Panc1 (cell line): ENCODE results near the gene GPR82. TPM values are rescaled to one million over a fixed set of nuclear protein-coding genes. Genes with fewer than 3 reads are reported as not detected.

ENCODE experiments used
- ATAC-seq: fragments of 200-7000 bp; cut with Tn5 transposase; 2 replicates; pipeline ENCODE4 v1.9.1; 2020; ENCODE audit warnings: mild to moderate bottlenecking, moderate library complexity
- BruUV-seq: library from RNA; stranded (reverse); fragments of 400-500 nt; replicated peaks from 2 replicates; lab custom pipeline; 2021; lab: Mats Ljungman, UMichigan
- CTCF ChIA-PET: fragments of 300-600 bp; sonication (Branson Sonifier 250); formaldehyde crosslinking; loops from one replicate; lab custom pipeline; 2022; ENCODE audit warnings: antibody characterized with exemption; lab: Charles Lee
- POLR2A ChIA-PET: fragments of 300-600 bp; sonication (Branson Sonifier 250); formaldehyde crosslinking; loops from one replicate; lab custom pipeline; 2022; ENCODE audit warnings: antibody characterized with exemption; lab: Charles Lee
- DNase-seq: peaks from one replicate; pipeline ENCODE4 v3.0.0-alpha.2; 2010; ENCODE audit warnings: low read depth, low spot score
- H3K27ac ChIP-seq: 2 replicates; pipeline ENCODE4 v1.5.1; 2011; ENCODE audit warnings: mild to moderate bottlenecking, low read length, inconsistent platforms
- H3K27me3 ChIP-seq: fragments of 200-500 bp; sonication (Bioruptor generic); 2 replicates; pipeline ENCODE4 v1.6.0; 2014; ENCODE audit warnings: low read length, inconsistent platforms; ENCODE audit not compliant: control insufficient read depth, insufficient read depth
- H3K36me3 ChIP-seq: fragments of 200-500 bp; sonication (Bioruptor generic); 2 replicates; pipeline ENCODE4 v1.5.1; 2014; ENCODE audit warnings: inconsistent platforms, mild to moderate bottlenecking, low read length, moderate library complexity; ENCODE audit not compliant: control insufficient read depth, insufficient read depth
- H3K4me1 ChIP-seq: 2 replicates; pipeline ENCODE4 v1.5.1; 2011; ENCODE audit warnings: inconsistent platforms, mild to moderate bottlenecking, low read length, moderate library complexity; ENCODE audit not compliant: control insufficient read depth, insufficient read depth
- H3K4me3 ChIP-seq, 2 experiments: 2 replicates each; pipeline ENCODE4 v1.5.1; 2011 to 2012; ENCODE audit warnings: low read depth in 2 of 2, low read length in 2 of 2, mild to moderate bottlenecking in 2 of 2, inconsistent platforms in 1 of 2, moderate library complexity in 1 of 2
- H3K9me3 ChIP-seq: fragments of 200-500 bp; sonication (Bioruptor generic); 2 replicates; pipeline ENCODE4 v1.5.1; 2014; ENCODE audit warnings: low read depth, mild to moderate bottlenecking, inconsistent platforms, low read length, moderate library complexity; ENCODE audit not compliant: control insufficient read depth, insufficient read depth
- POLR2AphosphoS5 ChIP-seq: IDR thresholded peaks from 2 replicates; pipeline ENCODE4 v1.6.1; 2012; ENCODE audit warnings: mild to moderate bottlenecking, low read depth, low read length, moderate library complexity
- SIN3A ChIP-seq: IDR thresholded peaks from 2 replicates; pipeline ENCODE4 v1.6.1; 2012; ENCODE audit warnings: low read depth, mild to moderate bottlenecking, low read length, moderate library complexity, borderline replicate concordance; ENCODE audit not compliant: insufficient read depth
- TCF7L2 ChIP-seq: IDR thresholded peaks from 2 replicates; pipeline ENCODE4 v1.6.1; 2011; ENCODE audit warnings: mild to moderate bottlenecking, low read depth, low read length, inconsistent platforms
- in situ Hi-C: cut with HindIII; loops from 2 replicates; pipeline ENCODE4 v1.10.0; 2016; ENCODE audit warnings: low sequenced_read_pairs, low pct_unique_long_range_greater_than_20kb
- intact Hi-C: fragments of 100-400 bp; cut with micrococcal nuclease; formaldehyde crosslinking; loops from one replicate; pipeline ENCODE4 v1.10.0; 2022; ENCODE audit not compliant: unreplicated experiment
- total RNA-seq: library from RNA; stranded (reverse); gene quantifications from one replicate; pipeline ENCODE4 v1.2.1, GENCODE V29; 2021; ENCODE audit not compliant: unreplicated experiment
- TF ChIP-seq, protein P1 (sequence below), 2 experiments: IDR thresholded peaks; 2 replicates each; pipeline ENCODE4 v1.6.1; 2011 to 2012; ENCODE audit warnings: low read depth in 2 of 2, control low read depth in 1 of 2, low read length in 1 of 2, mild to moderate bottlenecking in 1 of 2, moderate library complexity in 1 of 2; ENCODE audit not compliant: insufficient read depth in 1 of 2
- TF ChIP-seq, protein P2 (sequence below): fragments of 450-650 bp; IDR thresholded peaks from 2 replicates; pipeline ENCODE4 v1.5.1; 2017; ENCODE audit warnings: mild to moderate bottlenecking

Gene GPR82
- total RNA-seq, 1 experiment from 2014 or later: not detected

DNA sequence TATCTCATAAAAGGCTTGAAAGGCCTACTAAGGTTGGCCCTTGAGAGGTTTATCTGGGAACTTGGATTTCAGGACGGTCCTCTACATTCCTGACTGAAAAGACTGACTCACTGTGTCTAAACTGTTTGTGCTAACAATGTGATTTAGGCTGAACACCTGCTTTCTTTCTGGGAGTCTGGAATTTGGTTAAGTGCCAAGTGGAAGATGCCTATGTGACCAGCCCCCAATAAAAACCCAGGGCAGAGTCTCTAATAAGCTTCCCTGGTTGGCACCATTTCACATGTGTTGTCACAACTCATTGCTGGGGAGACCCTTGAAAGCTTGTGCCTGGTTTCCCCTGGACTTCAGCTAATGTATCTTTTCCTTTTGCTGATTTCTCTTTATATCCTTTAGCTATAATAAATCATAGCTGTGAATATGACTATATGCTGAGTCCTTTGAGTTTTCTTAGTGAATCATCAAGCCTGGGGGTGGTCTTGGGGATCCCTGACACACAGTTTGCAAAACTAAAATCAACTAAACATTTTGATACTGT lies 55.1 kb downstream of the GPR82 start:
- peak; percentile 65 for DNase-seq
- no peak overlapping the region for H3K4me3 ChIP-seq
- POLR2A ChIA-PET: no interaction called here
- intact Hi-C loops: no loop called here
- no peaks in the 10 kb centered on the region for H3K27me3 ChIP-seq
- peak; percentile 90 for ATAC-seq
- peak overlapping the region; percentile 34; the same call in 1 of the 2 replicates for H3K27ac ChIP-seq
- peaks cover 4% of the 10 kb centered on the region; the same call in 1 of the 2 replicates for H3K4me1 ChIP-seq
- H3K36me3 ChIP-seq: no peaks in the 10 kb centered on the region
- CTCF ChIA-PET: no interaction called here
- TF ChIP-seq TCF7L2: no peak
- TF ChIP-seq, protein P1, sequence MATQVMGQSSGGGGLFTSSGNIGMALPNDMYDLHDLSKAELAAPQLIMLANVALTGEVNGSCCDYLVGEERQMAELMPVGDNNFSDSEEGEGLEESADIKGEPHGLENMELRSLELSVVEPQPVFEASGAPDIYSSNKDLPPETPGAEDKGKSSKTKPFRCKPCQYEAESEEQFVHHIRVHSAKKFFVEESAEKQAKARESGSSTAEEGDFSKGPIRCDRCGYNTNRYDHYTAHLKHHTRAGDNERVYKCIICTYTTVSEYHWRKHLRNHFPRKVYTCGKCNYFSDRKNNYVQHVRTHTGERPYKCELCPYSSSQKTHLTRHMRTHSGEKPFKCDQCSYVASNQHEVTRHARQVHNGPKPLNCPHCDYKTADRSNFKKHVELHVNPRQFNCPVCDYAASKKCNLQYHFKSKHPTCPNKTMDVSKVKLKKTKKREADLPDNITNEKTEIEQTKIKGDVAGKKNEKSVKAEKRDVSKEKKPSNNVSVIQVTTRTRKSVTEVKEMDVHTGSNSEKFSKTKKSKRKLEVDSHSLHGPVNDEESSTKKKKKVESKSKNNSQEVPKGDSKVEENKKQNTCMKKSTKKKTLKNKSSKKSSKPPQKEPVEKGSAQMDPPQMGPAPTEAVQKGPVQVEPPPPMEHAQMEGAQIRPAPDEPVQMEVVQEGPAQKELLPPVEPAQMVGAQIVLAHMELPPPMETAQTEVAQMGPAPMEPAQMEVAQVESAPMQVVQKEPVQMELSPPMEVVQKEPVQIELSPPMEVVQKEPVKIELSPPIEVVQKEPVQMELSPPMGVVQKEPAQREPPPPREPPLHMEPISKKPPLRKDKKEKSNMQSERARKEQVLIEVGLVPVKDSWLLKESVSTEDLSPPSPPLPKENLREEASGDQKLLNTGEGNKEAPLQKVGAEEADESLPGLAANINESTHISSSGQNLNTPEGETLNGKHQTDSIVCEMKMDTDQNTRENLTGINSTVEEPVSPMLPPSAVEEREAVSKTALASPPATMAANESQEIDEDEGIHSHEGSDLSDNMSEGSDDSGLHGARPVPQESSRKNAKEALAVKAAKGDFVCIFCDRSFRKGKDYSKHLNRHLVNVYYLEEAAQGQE (IDR thresholded peaks at IDR 0.05; ENCODE audit: insufficient read depth in 1 of 2, low read depth in 2 of 2, low read length in 1 of 2): no peak
- TF ChIP-seq SIN3A: no peak
- TF ChIP-seq, protein P2, sequence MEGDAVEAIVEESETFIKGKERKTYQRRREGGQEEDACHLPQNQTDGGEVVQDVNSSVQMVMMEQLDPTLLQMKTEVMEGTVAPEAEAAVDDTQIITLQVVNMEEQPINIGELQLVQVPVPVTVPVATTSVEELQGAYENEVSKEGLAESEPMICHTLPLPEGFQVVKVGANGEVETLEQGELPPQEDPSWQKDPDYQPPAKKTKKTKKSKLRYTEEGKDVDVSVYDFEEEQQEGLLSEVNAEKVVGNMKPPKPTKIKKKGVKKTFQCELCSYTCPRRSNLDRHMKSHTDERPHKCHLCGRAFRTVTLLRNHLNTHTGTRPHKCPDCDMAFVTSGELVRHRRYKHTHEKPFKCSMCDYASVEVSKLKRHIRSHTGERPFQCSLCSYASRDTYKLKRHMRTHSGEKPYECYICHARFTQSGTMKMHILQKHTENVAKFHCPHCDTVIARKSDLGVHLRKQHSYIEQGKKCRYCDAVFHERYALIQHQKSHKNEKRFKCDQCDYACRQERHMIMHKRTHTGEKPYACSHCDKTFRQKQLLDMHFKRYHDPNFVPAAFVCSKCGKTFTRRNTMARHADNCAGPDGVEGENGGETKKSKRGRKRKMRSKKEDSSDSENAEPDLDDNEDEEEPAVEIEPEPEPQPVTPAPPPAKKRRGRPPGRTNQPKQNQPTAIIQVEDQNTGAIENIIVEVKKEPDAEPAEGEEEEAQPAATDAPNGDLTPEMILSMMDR: no peak
- TF ChIP-seq POLR2AphosphoS5: no peak
- no TSS peak for BruUV-seq
- in situ Hi-C loops: no loop called here
- no peaks in the 10 kb centered on the region for H3K9me3 ChIP-seq

Other genes starting within 250 kb of the GPR82 start
- not detected for gene GPR34, start 35.2 kb upstream of the GPR82 start, total RNA-seq
- gene CASK, start 199.4 kb downstream of the GPR82 start, total RNA-seq: 33.5 TPM